ENCODE measurements around the gene TUBGCP4.

GRCh38 chr15:43406808-43407207 is 35.9 kb downstream of the TUBGCP4 start:
- TF ChIP-seq FOXM1 (IDR thresholded peaks at IDR 0.05; ENCODE audit: borderline replicate concordance), result no peak
- TF ChIP-seq SP1 (IDR thresholded peaks at IDR 0.05), result no peak
- TF ChIP-seq TARDBP (IDR thresholded peaks at IDR 0.05), result no peak
- no peak for TF ChIP-seq ELF4 (IDR thresholded peaks at IDR 0.05)
- TF ChIP-seq LEF1 (IDR thresholded peaks at IDR 0.05; ENCODE audit: borderline replicate concordance), result no peak
- no peak for TF ChIP-seq PKNOX1 (IDR thresholded peaks at IDR 0.05)
- TF ChIP-seq L3MBTL2 (conservative IDR thresholded peaks at IDR 0.05), result no peak
- no peak for TF ChIP-seq NFRKB (IDR thresholded peaks at IDR 0.05)
- no peak for TF ChIP-seq HDGF (IDR thresholded peaks at IDR 0.05; ENCODE audit: borderline replicate concordance)
